ENCODE data around the gene BTBD8. TPM values are rescaled to one million over a fixed set of nuclear protein-coding genes. Genes with fewer than 3 reads are reported as not detected.

The BTBD8 gene
- total RNA-seq, 1 experiment from 2014 or later, result 2.8 TPM

DNA sequence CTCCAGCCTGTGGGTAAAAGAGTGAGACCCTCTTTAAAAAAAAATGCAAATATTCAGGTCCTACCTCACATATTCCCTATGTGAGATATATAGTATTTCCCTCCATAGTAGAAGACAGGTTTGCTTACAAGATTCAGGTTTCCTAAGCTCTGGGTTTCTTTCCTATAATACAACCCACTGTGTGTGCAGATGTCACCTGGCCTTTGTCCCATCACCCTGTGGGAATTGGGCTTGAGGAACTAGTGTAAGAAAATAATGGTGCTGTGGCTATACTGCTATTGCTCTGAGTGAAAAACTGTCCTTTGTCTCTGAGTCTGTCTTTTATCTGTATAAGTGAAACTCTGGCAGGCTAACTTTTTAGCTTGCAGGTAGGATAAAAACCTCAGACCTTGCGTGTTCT is 150.6 kb downstream of the BTBD8 start (continued):
- TF ChIP-seq, protein P1, sequence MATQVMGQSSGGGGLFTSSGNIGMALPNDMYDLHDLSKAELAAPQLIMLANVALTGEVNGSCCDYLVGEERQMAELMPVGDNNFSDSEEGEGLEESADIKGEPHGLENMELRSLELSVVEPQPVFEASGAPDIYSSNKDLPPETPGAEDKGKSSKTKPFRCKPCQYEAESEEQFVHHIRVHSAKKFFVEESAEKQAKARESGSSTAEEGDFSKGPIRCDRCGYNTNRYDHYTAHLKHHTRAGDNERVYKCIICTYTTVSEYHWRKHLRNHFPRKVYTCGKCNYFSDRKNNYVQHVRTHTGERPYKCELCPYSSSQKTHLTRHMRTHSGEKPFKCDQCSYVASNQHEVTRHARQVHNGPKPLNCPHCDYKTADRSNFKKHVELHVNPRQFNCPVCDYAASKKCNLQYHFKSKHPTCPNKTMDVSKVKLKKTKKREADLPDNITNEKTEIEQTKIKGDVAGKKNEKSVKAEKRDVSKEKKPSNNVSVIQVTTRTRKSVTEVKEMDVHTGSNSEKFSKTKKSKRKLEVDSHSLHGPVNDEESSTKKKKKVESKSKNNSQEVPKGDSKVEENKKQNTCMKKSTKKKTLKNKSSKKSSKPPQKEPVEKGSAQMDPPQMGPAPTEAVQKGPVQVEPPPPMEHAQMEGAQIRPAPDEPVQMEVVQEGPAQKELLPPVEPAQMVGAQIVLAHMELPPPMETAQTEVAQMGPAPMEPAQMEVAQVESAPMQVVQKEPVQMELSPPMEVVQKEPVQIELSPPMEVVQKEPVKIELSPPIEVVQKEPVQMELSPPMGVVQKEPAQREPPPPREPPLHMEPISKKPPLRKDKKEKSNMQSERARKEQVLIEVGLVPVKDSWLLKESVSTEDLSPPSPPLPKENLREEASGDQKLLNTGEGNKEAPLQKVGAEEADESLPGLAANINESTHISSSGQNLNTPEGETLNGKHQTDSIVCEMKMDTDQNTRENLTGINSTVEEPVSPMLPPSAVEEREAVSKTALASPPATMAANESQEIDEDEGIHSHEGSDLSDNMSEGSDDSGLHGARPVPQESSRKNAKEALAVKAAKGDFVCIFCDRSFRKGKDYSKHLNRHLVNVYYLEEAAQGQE (IDR thresholded peaks at IDR 0.05; ENCODE audit: low read depth), result no peak
- TF ChIP-seq, protein P2, sequence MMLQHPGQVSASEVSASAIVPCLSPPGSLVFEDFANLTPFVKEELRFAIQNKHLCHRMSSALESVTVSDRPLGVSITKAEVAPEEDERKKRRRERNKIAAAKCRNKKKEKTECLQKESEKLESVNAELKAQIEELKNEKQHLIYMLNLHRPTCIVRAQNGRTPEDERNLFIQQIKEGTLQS (IDR thresholded peaks at IDR 0.05), result no peak
- TF ChIP-seq, protein P3, sequence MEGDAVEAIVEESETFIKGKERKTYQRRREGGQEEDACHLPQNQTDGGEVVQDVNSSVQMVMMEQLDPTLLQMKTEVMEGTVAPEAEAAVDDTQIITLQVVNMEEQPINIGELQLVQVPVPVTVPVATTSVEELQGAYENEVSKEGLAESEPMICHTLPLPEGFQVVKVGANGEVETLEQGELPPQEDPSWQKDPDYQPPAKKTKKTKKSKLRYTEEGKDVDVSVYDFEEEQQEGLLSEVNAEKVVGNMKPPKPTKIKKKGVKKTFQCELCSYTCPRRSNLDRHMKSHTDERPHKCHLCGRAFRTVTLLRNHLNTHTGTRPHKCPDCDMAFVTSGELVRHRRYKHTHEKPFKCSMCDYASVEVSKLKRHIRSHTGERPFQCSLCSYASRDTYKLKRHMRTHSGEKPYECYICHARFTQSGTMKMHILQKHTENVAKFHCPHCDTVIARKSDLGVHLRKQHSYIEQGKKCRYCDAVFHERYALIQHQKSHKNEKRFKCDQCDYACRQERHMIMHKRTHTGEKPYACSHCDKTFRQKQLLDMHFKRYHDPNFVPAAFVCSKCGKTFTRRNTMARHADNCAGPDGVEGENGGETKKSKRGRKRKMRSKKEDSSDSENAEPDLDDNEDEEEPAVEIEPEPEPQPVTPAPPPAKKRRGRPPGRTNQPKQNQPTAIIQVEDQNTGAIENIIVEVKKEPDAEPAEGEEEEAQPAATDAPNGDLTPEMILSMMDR (IDR thresholded peaks at IDR 0.05 in 2 of 3, conservative IDR thresholded peaks at IDR 0.05 in 1 of 3; ENCODE audit: borderline replicate concordance in 1 of 3, insufficient read depth in 1 of 3, low read depth in 2 of 3, low read length in 2 of 3), result no peak
- TF ChIP-seq RAD21 (IDR thresholded peaks at IDR 0.05; ENCODE audit: low read depth) (no peak), POLR2AphosphoS5 (IDR thresholded peaks at IDR 0.05; ENCODE audit: low read depth, low read length) (no peak), SP1 (IDR thresholded peaks at IDR 0.05; ENCODE audit: low read depth) (no peak), POLR2A (IDR thresholded peaks at IDR 0.05; ENCODE audit: borderline replicate concordance, extremely low read depth, insufficient read depth, insufficient read length) (no peak)

Other genes with a start within 250 kb of the BTBD8 start
- 7.1 TPM for gene TGFBR3, start 194.2 kb upstream of the BTBD8 start, total RNA-seq (2021; ENCODE audit: unreplicated experiment)
- gene BRDT, start 130.9 kb upstream of the BTBD8 start, total RNA-seq (2021; ENCODE audit: unreplicated experiment), result not detected
- gene EPHX4, start 50.4 kb upstream of the BTBD8 start, total RNA-seq (2021; ENCODE audit: unreplicated experiment), result 2.6 TPM
- 0.27 TPM for gene SETSIP, start 4.9 kb upstream of the BTBD8 start, total RNA-seq (2021; ENCODE audit: unreplicated experiment)
- gene C1orf146, start 137.6 kb downstream of the BTBD8 start, total RNA-seq (2021; ENCODE audit: unreplicated experiment), result not detected
- gene GLMN, start 218.6 kb downstream of the BTBD8 start, total RNA-seq (2021; ENCODE audit: unreplicated experiment), result 10.9 TPM
- gene RPAP2, start 218.7 kb downstream of the BTBD8 start, total RNA-seq (2021; ENCODE audit: unreplicated experiment), result 28.1 TPM

Measured in HCT116 (cell line).